Right lobe of liver (tissue), 6 donors: ENCODE results near the gene EDEM3. TPM values are rescaled to one million over a fixed set of nuclear protein-coding genes. Genes with fewer than 3 reads are reported as not detected.

Source experiments
- ATAC-seq, 4 donors: fragments of 200-7000 bp; cut with Tn5 transposase; one replicate each; pipeline ENCODE4 v1.9.1; 2020; ENCODE audit warnings: mild to moderate bottlenecking in 4 of 4, moderate library complexity in 4 of 4
- DNase-seq, 3 donors: peaks; one replicate each; pipeline ENCODE4 v3.0.0-alpha.2; 2020
- H3K27ac ChIP-seq, 3 donors: fragments of 200-600 bp; one replicate each; pipeline ENCODE4 v1.8.0; 2022
- H3K27me3 ChIP-seq, 2 donors: fragments of 200-600 bp; one replicate each; pipeline ENCODE4 v1.8.0; 2022
- H3K36me3 ChIP-seq, 4 donors: fragments of 200-600 bp; sonication (generic) in 1 of 4; one replicate each; pipeline versions ENCODE4 v1.5.1 to v1.8.0; 2017 to 2022; ENCODE audit warnings: control low read depth in 1 of 4
- H3K4me1 ChIP-seq, 4 donors: fragments of 200-600 bp; sonication (generic) in 1 of 4; one replicate each; pipeline versions ENCODE4 v1.5.1 to v1.8.0; 2017 to 2022; ENCODE audit warnings: control low read depth in 1 of 4
- H3K4me3 ChIP-seq, 3 donors: fragments of 200-600 bp; one replicate each; pipeline ENCODE4 v1.8.0; 2022
- H3K9me3 ChIP-seq, 4 donors: fragments of 200-600 bp; sonication (generic) in 1 of 4; one replicate each; pipeline versions ENCODE4 v1.5.1 to v1.8.0; 2017 to 2022; ENCODE audit warnings: control low read depth in 1 of 4
- CTCF ChIP-seq, 4 donors: fragments of 200-600 bp in 3 of 4; fragments of 450-650 bp in 1 of 4; IDR thresholded peaks; one replicate each; pipeline versions ENCODE4 v1.5.1 to v1.8.0; 2016 to 2022; ENCODE audit warnings: antibody characterized with exemption in 4 of 4, mild to moderate bottlenecking in 2 of 4
- POLR2A ChIP-seq: fragments of 450-650 bp; IDR thresholded peaks from one replicate; pipeline ENCODE4 v1.6.1; 2017; ENCODE audit warnings: antibody characterized with exemption, mild to moderate bottlenecking
- WGBS: methylation state at CpG from one replicate; pipeline ENCODE4 v1.1.6; 2018; ENCODE audit warnings: low coverage, low lambda C conversion rate; ENCODE audit not compliant: insufficient coverage; ENCODE audit errors: missing lambda C conversion rate; 5-methylcytosine and 5-hydroxymethylcytosine counted together
- intact Hi-C, 2 donors: fragments of 100-400 bp; cut with DNase I; formaldehyde crosslinking; loops; one replicate each; pipeline versions ENCODE4 v1.11.2 to v1.14.1; 2022
- total RNA-seq, 6 experiments: library from RNA; depleted of rRNA in 2 of 6; stranded (reverse); fragments of >200 nt in 2 of 6; fragmentation: NEBNext Ultra II Directional in 3 of 6; extraction: Animal tissue kit (Norgen Biotek cat#: 25700) in 3 of 6; gene quantifications; one replicate each; pipeline versions ENCODE4 v1.1.0 to v1.2.4, GENCODE V29; 2016 to 2023
- donor health status: DM: no; HTN: yes; CAD: no.
- donor health status: DM: no; HTN: no; CAD: no.
- donor health status: DM: no; HTN: no; CAD: no.
- donor health status: DM: no; HTN: yes; CAD: no.
- donor health status: DM: no; HTN: yes; CAD: no.

EDEM3 gene
- total RNA-seq, 6 experiments from 2014 or later: 18.5 to 36.4 (median 31.0) TPM

DNA sequence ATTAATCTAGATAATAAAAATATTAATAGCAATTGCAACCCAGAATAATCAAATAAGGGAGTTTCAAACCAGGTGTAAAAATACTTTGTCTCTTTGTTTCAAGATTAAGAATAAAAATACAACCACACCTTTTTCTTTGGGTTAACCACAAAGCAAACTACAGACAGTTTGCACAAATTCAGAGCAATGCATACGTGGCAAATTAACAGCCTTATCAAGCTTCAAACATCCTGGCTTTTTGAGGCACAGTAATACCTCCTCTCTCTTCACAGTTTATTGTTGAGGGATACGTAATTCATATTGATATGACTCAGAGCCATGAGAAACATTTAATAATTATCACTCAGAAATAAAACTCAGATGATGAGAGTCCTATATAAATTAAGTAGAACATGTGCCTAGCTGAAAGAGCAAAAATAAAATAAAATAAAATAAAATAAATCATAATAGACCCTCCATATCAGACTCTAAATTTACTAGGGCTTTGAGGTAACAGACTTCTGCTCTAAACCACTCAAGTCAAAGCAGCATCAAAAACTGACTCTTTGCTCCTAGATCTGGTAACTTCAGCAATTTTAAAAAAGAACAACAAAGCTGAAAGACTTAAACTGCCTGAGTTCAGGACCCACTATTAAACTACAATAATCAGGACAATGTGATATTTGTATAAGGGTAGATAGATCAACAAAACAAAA, 11.4 kb downstream of the EDEM3 start:
- no peak for DNase-seq
- H3K9me3 ChIP-seq: no peaks in the 10 kb centered on the region
- H3K4me3 ChIP-seq: no peak overlapping the region
- H3K36me3 ChIP-seq: no peaks in the 10 kb centered on the region
- 73% methylated on average over 2 of the region's 2 CpGs for WGBS
- H3K4me1 ChIP-seq: peaks cover 0 to 23% (median 8%) of the 10 kb centered on the region in 4 donors
- H3K27ac ChIP-seq: no peak overlapping the region
- no peaks in the 10 kb centered on the region for H3K27me3 ChIP-seq
- ATAC-seq: no peak
- intact Hi-C loops: no loop called here
- TF ChIP-seq CTCF (IDR thresholded peaks at IDR 0.05) (no peak), POLR2A (no peak)

- H3K4me3 ChIP-seq: no peak overlapping the region
- peaks cover 0 to 5% (median 0%) of the 10 kb centered on the region in 4 donors for H3K4me1 ChIP-seq
- 26% methylated on average over 4 of the region's 4 CpGs for WGBS
- TF ChIP-seq CTCF (IDR thresholded peaks at IDR 0.05): no peak
- TF ChIP-seq POLR2A: no peak
- intact Hi-C loops: no loop called here
- ATAC-seq: peak in 1 of 4 donors; percentile 55
- H3K9me3 ChIP-seq: no peaks in the 10 kb centered on the region
- no peak overlapping the region for H3K27ac ChIP-seq
- DNase-seq: no peak
- no peaks in the 10 kb centered on the region for H3K27me3 ChIP-seq
- peaks cover 0 to 16% (median 0%) of the 10 kb centered on the region in 4 donors for H3K36me3 ChIP-seq
These were observed 14.3 kb downstream of the EDEM3 start for GRCh38 chr1:184740344-184740743.

DNA sequence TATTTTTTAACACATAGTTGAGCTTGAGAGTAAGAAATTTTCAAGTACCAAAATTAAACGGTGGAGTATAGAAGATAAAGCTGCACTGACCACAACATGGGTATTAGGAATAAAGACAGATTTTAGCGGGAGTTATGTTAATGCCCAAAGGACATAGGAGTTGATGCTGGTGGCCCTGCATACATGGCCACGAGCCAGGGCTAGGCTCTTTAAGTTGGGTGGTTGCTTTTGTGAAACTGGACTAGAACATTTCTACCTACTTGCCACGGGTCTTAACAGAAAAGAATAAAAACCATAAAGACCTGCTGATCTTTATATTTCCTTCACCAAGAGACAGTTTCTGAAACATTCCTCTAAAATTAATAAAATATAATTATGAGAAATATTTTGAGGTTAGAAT, 14.9 kb downstream of the EDEM3 start:
- Histone ChIP-seq H3K27ac (no peak overlapping the region), H3K9me3 (no peaks in the 10 kb centered on the region), H3K4me1 (peaks cover 0 to under 1% (median 0%) of the 10 kb centered on the region in 4 donors), H3K4me3 (no peak overlapping the region), H3K36me3 (peaks cover 0 to 21% (median 2%) of the 10 kb centered on the region in 4 donors), H3K27me3 (no peaks in the 10 kb centered on the region)
- ATAC-seq: no peak
- intact Hi-C loops: no loop called here
- no peak for DNase-seq
- 95% methylated on average over 4 of the region's 4 CpGs for WGBS
- TF ChIP-seq CTCF (IDR thresholded peaks at IDR 0.05) (no peak), POLR2A (no peak)

DNA sequence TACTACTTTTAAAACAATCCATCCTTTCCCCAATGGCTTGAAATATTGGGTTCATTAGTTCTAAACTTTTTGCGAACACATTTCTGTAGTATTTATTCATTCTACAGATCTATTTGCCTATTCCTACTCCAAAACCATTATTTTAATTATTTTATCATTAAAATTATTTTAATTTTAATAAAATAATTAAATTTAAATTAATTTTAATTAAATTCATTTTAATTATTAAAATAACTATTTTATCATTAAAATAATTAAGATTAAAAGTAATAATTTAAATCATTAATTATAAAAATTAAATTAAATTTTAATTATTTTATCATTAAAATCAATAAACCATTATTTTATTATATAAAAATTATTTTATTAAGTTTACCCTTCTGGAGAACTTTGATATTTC, 15.6 kb downstream of the EDEM3 start:
- 93% methylated on average over 1 of the region's 1 CpG for WGBS
- H3K36me3 ChIP-seq: peaks cover 0 to 28% (median 2%) of the 10 kb centered on the region in 4 donors
- no peak overlapping the region for H3K4me3 ChIP-seq
- no peak overlapping the region for H3K27ac ChIP-seq
- no peaks in the 10 kb centered on the region for H3K27me3 ChIP-seq
- intact Hi-C loops: no loop called here
- H3K9me3 ChIP-seq: no peaks in the 10 kb centered on the region
- no peaks in the 10 kb centered on the region for H3K4me1 ChIP-seq
- DNase-seq (no peak), ATAC-seq (no peak)
- no peak for TF ChIP-seq POLR2A
- TF ChIP-seq CTCF (IDR thresholded peaks at IDR 0.05): no peak
